ENCODE data around the gene CYP2U1.
"Not testable (repeated sequence)": the region's sequence is repeated elsewhere in the genome, so short reads cannot be mapped to it uniquely, and the experiment has no call there.

GRCh38 chr4:107905082-107905481, 26.3 kb upstream of the CYP2U1 start:
- TF ChIP-seq, protein P1, sequence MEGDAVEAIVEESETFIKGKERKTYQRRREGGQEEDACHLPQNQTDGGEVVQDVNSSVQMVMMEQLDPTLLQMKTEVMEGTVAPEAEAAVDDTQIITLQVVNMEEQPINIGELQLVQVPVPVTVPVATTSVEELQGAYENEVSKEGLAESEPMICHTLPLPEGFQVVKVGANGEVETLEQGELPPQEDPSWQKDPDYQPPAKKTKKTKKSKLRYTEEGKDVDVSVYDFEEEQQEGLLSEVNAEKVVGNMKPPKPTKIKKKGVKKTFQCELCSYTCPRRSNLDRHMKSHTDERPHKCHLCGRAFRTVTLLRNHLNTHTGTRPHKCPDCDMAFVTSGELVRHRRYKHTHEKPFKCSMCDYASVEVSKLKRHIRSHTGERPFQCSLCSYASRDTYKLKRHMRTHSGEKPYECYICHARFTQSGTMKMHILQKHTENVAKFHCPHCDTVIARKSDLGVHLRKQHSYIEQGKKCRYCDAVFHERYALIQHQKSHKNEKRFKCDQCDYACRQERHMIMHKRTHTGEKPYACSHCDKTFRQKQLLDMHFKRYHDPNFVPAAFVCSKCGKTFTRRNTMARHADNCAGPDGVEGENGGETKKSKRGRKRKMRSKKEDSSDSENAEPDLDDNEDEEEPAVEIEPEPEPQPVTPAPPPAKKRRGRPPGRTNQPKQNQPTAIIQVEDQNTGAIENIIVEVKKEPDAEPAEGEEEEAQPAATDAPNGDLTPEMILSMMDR (IDR thresholded peaks at IDR 0.05 in 8 of 11, conservative IDR thresholded peaks at IDR 0.05 in 3 of 11), result not testable (repeated sequence)
- TF ChIP-seq POLR2AphosphoS5, POLR2A (IDR thresholded peaks at IDR 0.05): not testable (repeated sequence)

Data from spleen (tissue), 7 donors.